Kidney (tissue), 14 donors: ENCODE results near the gene MASP2. TPM values are rescaled to one million over a fixed set of nuclear protein-coding genes. Genes with fewer than 3 reads are reported as not detected.

Source experiments
- DNase-seq, 5 donors: peaks; one replicate each; pipeline ENCODE4 v3.0.0-alpha.2; 2013 to 2020
- FAIRE-seq: peaks from 2 replicates; lab custom pipeline; 2012; peaks lifted over from hg19 to GRCh38; lab: Jason Lieb, UNC
- H3K27ac ChIP-seq, 2 donors: one replicate each; pipeline ENCODE4 v1.7.0; 2013; ENCODE audit warnings: low read depth in 2 of 2, low read length in 2 of 2, inconsistent platforms in 1 of 2
- H3K27me3 ChIP-seq: one replicate; pipeline ENCODE4 v1.7.1; 2013; ENCODE audit warnings: low read length, inconsistent platforms; ENCODE audit not compliant: control insufficient read depth, insufficient read depth
- H3K36me3 ChIP-seq, 3 donors: one replicate each; pipeline versions ENCODE4 v1.7.0 to v1.7.1; 2013; ENCODE audit warnings: low read length in 3 of 3, control low read depth in 1 of 3, inconsistent platforms in 1 of 3; ENCODE audit not compliant: insufficient read depth in 3 of 3, control insufficient read depth in 2 of 3
- H3K4me1 ChIP-seq, 3 donors: one replicate each; pipeline versions ENCODE4 v1.7.0 to v1.7.1; 2013; ENCODE audit warnings: low read length in 3 of 3, inconsistent platforms in 1 of 3, low read depth in 1 of 3; ENCODE audit not compliant: control insufficient read depth in 2 of 3, insufficient read depth in 2 of 3
- H3K4me3 ChIP-seq, 3 donors: one replicate each; pipeline versions ENCODE4 v1.7.0 to v1.8.1; 2013; ENCODE audit warnings: low read length in 3 of 3, control low read depth in 1 of 3, inconsistent platforms in 1 of 3
- H3K9ac ChIP-seq, 3 donors: one replicate each; pipeline versions ENCODE4 v1.7.0 to v1.7.1; 2013; ENCODE audit warnings: low read length in 3 of 3, control low read depth in 1 of 3, inconsistent platforms in 1 of 3
- H3K9me3 ChIP-seq, 3 donors: one replicate each; pipeline versions ENCODE4 v1.7.0 to v1.7.1; 2013; ENCODE audit warnings: low read length in 3 of 3, control low read depth in 1 of 3, inconsistent platforms in 1 of 3; ENCODE audit not compliant: control insufficient read depth in 2 of 3, insufficient read depth in 1 of 3
- CTCF ChIP-seq: IDR thresholded peaks from 3 replicates; pipeline ENCODE4 v1.5.1; 2012; ENCODE audit warnings: mild to moderate bottlenecking, moderate library complexity, borderline replicate concordance; ENCODE audit not compliant: insufficient read depth; ENCODE audit errors: extremely low read depth
- intact Hi-C: fragments of 100-400 bp; cut with DNase I; formaldehyde crosslinking; loops from one replicate; pipeline ENCODE4 v1.11.1; 2022
- polyA plus RNA-seq: library from polyadenylated mRNA; stranded (reverse); fragments of 350-450 nt; fragmentation: Illumina TruSeq; extraction: RNeasy Lipid Tissue Mini Kit (QIAGEN cat#74804); gene quantifications from one replicate; pipeline ENCODE4 v1.2.3, GENCODE V29; 2014; ENCODE audit warnings: low read depth, low replicate concordance; ENCODE audit not compliant: insufficient read depth
- total RNA-seq: library from RNA; stranded (reverse); fragmentation: NEBNext Ultra II Directional; extraction: Animal tissue kit (Norgen Biotek cat#: 25700); gene quantifications from one replicate; pipeline ENCODE4 v1.2.1, GENCODE V29; 2021
- donor health status: control.
- donor health status: control.
- donor health status: control.
- donor health status: control.
- donor health status: control.
- donor health status: DM: yes; HTN: yes; CAD: no.
- donor health status: Normal renal cell carcinoma (clear cell type).

MASP2 gene
- total and polyA plus RNA-seq, 2 donors from 2014 or later = not detected

DNA sequence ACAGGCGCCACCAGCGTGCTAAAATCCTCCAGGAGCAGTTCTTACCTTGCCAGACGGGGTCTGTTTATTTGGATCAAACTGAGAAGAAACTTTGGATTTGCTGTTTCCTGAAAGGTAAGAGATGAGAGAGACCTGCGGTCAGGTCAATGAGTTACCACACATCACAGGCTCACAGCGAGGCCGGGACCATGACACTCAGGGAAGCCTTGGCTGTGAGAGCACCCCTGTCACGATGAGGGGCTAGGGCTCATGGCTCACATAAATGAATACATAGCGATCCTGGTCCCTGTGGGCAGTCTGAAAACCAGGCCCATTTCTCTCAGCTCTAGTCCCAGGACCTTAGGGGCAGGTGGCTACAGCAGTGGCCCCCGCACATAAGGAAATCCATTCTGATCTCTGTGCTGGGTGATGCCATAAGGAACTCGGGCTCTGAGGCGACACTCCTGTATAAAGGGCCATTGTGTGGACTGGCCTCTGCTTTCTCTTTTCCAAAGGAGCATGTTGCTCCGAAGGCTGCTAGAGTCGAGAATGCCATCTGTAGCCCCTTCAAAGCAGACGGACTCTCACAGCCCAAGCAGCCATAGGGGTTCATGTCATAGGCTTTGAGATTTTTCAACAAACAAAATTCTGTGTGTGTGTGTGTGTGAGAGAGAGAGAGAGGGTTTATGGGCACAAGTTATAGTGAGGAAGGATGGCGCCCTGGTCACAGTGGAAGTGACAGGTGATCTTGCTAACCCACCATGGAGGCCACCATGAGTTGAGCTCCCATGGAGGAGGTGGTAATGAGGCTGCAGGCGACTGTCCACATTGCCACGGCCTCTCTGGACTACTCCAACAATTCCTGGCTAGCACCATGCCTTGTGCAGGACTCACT is 21.8 kb upstream of the MASP2 start:
- Histone ChIP-seq H3K9me3 (no peaks in the 10 kb centered on the region), H3K27me3 (no peaks in the 10 kb centered on the region), H3K9ac (no peak overlapping the region), H3K4me1 (no peaks in the 10 kb centered on the region), H3K27ac (no peak overlapping the region), H3K36me3 (peaks cover 5 to 61% (median 40%) of the 10 kb centered on the region in 3 donors), H3K4me3 (no peak overlapping the region)
- DNase-seq (peak in 1 of 5 donors; percentile 36), FAIRE-seq (no peak)
- intact Hi-C loops = no loop called here
- TF ChIP-seq CTCF = no peak

DNA sequence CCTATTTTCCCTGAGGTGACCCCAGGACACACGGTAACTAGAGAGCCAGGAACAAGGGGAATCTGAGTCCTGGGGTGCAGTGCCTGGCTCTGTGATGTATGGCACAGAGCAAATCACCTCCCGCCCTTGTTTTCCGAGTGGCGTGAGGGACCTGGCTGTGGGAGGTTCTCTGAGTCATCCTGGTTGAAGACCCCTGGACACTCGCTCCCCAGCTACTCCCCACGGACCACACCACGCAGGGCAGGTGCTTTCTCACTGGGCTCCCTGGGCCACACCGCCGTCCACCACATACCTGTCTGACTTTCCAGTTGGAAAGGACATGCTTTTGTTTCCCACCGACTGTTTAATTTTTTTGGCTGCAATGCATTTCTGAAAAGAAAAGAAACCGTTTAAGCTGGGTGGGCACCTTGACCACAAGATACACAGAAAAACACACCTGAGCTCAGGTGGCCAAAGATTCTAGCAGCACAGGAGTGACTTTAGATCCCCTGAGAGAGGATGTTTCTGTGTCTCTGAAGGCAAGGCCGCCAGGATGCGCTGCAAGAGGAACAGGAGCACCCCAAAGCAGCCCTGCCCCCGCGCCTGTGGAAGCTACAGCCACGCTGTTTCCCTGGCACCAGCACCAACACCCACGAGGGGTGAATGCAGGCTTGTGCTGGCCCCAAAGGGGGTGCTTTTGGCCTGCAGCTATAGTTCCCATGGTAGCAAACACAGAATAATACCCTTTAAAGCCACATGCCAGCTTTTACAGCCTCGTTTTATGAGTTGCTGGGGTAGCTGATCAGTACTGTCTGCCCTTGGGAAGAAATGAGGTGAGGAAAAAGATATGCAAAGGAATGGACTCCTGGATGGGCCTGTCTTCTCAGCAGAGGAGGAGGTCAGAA is 20.9 kb upstream of the MASP2 start:
- DNase-seq (peak in 1 of 5 donors; percentile 63), FAIRE-seq (no peak)
- intact Hi-C loops = no loop called here
- Histone ChIP-seq H3K9ac (no peak overlapping the region), H3K9me3 (no peaks in the 10 kb centered on the region), H3K27ac (no peak overlapping the region), H3K36me3 (peaks cover 5 to 54% (median 40%) of the 10 kb centered on the region in 3 donors), H3K27me3 (no peaks in the 10 kb centered on the region), H3K4me3 (no peak overlapping the region), H3K4me1 (no peaks in the 10 kb centered on the region)
- no peak for TF ChIP-seq CTCF

GRCh38 chr1:11065796-11066195 is 18.8 kb upstream of the MASP2 start:
- intact Hi-C loops = no loop called here
- peaks cover 3 to 36% (median 22%) of the 10 kb centered on the region in 3 donors for H3K36me3 ChIP-seq

More at GRCh38 chr1:11065796-11066195, 18.8 kb upstream of the MASP2 start:
- Histone ChIP-seq H3K27ac (no peak overlapping the region), H3K9ac (no peak overlapping the region), H3K4me1 (peaks cover 0 to 3% (median under 1%) of the 10 kb centered on the region in 3 donors), H3K9me3 (no peaks in the 10 kb centered on the region), H3K27me3 (no peaks in the 10 kb centered on the region), H3K4me3 (no peak overlapping the region)
- no peak for TF ChIP-seq CTCF
- no peak for FAIRE-seq
- no peak for DNase-seq
